NCI-H82 treated with DMSO at 0.1 percent for 48 hours (cell line): ENCODE data around the gene NCOA1.
"Not testable (repeated sequence)": the region's sequence is repeated elsewhere in the genome, so short reads cannot be mapped to it uniquely, and the experiment has no call there.

ENCODE experiments used
- DNase-seq: peaks from one replicate; lab custom pipeline; 2025; ENCODE audit not compliant: unreplicated experiment; lab: John Stamatoyannopoulos, UW

NCOA1 gene

GRCh38 chr2:24473626-24474025, 17.4 kb upstream of the NCOA1 start:
- DNase-seq = no peak

- no peak for DNase-seq
These were observed 17.0 kb upstream of the NCOA1 start for GRCh38 chr2:24474053-24474452.

- no peak for DNase-seq
These were observed 13.8 kb upstream of the NCOA1 start for GRCh38 chr2:24477229-24477628.

GRCh38 chr2:24478243-24478642, 12.8 kb upstream of the NCOA1 start:
- no peak for DNase-seq

- no peak for DNase-seq
These were observed 10.8 kb upstream of the NCOA1 start for GRCh38 chr2:24480245-24480644.

- no peak for DNase-seq
These were observed 8.6 kb upstream of the NCOA1 start for GRCh38 chr2:24482251-24482971.

GRCh38 chr2:24482972-24483300, 8.1 kb upstream of the NCOA1 start:
- DNase-seq = no peak

GRCh38 chr2:24484677-24485076, 6.4 kb upstream of the NCOA1 start:
- DNase-seq = not testable (repeated sequence)

- DNase-seq = no peak
These were observed 5.9 kb upstream of the NCOA1 start for GRCh38 chr2:24485197-24485596.

- no peak for DNase-seq
These were observed 4.3 kb upstream of the NCOA1 start for GRCh38 chr2:24486636-24487205.

- peak; percentile 25 for DNase-seq
These were observed 1.4 kb upstream of the NCOA1 start for GRCh38 chr2:24489465-24490180.

GRCh38 chr2:24490181-24490689, 819 bp upstream of the NCOA1 start:
- DNase-seq = no peak

- DNase-seq = peak; percentile 56
These were observed 727 bp downstream of the NCOA1 start for GRCh38 chr2:24491542-24492420.

- DNase-seq = no peak
These were observed 1.6 kb downstream of the NCOA1 start for GRCh38 chr2:24492421-24493279.

GRCh38 chr2:24493713-24494112, 2.7 kb downstream of the NCOA1 start:
- DNase-seq = no peak

- DNase-seq = no peak
These were observed 3.4 kb downstream of the NCOA1 start for GRCh38 chr2:24494410-24494809.

- no peak for DNase-seq
These were observed 4.4 kb downstream of the NCOA1 start for GRCh38 chr2:24495451-24495850.

GRCh38 chr2:24496959-24497358, 5.9 kb downstream of the NCOA1 start:
- DNase-seq = no peak

- DNase-seq = no peak
These were observed 6.6 kb downstream of the NCOA1 start for GRCh38 chr2:24497685-24498084.

- no peak for DNase-seq
These were observed 7.1 kb downstream of the NCOA1 start for GRCh38 chr2:24498121-24498520.
